GM18519 (cell line): ENCODE measurements around the gene SZT2.
"Not testable (repeated sequence)": the region's sequence is repeated elsewhere in the genome, so short reads cannot be mapped to it uniquely, and the experiment has no call there.

Source experiments
- ATAC-seq: cut with Tn5 transposase; IDR thresholded peaks from one replicate; pipeline ENCODE4 v1.9.1; 2021; ENCODE audit warnings: mild to moderate bottlenecking, moderate library complexity; ENCODE audit not compliant: unreplicated experiment, low FRiP score

SZT2 gene

DNA sequence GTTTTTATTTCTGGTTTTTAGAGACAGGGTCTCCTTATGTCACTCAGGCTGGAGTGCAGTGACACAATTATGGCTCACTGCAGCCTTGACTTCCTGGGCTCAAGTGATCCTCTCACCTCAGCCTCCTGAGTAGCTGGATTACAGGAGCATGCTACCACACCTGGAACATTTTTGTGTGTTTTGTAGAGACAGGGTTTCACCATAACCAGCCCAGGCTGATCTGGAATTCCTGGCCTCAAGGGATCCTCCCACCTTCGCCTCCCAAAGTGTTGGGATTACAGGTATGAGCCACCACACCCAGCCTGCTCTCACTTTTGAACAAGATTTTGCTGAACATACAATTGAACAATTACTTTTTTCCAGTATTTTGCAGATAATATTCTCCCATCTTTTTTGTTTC lies 88.0 kb downstream of the SZT2 start:
- no peak for ATAC-seq

DNA sequence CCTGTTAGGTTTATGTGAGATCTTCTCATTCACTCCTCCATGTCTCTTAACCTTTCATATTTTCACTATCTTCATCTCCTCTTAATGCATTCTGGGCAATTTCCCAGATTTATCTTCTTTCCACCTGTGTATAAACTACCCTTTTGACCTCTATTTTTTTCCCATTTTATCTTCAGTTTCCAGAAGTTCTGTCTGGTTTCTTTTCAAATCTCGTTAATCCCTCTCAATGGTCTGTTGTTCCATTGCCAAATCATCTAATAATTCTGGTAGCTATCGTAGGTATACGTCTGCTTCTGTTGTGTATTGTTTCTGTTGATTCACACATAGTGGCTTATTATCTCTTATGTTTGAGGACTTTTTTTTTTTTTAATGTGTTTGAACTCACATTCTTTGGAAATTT lies 89.7 kb downstream of the SZT2 start:
- ATAC-seq = no peak

DNA sequence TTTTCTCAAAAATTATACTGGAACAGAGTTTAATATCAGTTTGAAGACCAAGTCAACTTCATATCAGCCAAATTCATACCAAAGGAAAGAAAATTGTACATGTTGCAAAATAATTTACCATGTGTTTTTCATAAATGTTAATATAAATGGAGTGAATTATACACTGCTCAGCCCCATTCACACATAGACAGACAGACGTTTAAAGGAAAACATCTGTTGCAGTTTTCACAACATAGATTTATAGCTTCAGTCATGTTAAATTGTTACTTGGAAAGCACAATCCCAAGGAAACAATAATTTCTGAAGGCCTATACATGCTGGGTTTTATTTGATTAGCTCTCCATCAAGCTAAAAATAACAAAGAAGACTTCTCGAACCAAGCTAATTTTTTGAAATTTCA lies 91.8 kb downstream of the SZT2 start:
- ATAC-seq = no peak

DNA sequence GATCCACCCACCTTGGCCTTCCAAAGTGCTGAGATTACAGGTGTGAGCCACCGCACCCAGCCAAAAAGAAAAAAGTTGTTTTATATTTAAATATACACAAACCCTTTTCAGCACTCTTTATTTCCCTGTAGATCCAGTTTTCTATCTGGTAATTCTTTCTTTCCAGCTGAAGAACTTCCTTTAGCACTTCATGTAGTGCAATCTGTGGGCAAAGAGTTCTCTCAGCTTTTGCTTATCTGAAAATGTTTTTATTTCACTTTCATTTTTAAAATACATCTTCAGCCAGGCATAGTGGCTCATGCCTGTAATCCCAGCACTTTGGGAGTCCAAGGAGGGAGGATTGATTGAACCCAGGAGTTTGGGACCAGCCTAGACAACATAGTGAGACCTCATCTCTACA lies 92.5 kb downstream of the SZT2 start:
- ATAC-seq = no peak

DNA sequence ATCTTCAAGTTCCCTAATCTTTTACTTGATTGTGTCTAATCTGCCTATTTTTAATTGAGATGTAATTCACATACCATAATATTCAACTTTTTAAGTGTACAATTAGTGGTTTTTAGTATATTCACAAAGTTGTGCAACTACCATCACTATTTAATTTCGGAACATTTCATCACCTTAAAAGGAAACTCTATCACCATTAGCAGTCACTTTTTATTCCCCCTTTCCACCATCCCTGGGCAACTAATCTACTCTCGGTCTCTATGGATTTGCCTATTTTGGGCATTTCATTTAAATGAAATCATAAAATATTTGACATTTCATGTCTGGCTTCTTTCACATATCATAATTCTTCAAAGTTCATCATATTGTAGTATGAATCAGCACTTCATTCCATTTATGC lies 94.7 kb downstream of the SZT2 start:
- no peak for ATAC-seq

DNA sequence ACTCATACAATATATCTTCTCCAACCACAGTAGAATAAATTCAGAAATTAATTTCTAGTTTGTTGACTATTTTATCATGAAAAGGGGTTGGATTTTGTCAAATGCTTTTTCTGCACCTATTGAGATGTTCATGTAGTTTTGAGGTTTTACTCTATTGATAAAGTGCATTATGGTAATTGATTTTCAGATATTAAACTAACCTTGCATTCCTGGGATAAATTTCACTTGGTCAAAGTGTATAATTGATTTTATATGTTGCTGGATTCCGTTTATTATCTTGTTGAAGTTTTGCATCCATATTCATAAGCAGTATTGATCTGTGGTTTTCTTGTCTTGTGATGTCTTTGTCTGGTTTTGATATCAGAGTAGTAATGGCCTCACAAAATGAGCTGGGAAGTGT lies 98.5 kb downstream of the SZT2 start:
- no peak for ATAC-seq

DNA sequence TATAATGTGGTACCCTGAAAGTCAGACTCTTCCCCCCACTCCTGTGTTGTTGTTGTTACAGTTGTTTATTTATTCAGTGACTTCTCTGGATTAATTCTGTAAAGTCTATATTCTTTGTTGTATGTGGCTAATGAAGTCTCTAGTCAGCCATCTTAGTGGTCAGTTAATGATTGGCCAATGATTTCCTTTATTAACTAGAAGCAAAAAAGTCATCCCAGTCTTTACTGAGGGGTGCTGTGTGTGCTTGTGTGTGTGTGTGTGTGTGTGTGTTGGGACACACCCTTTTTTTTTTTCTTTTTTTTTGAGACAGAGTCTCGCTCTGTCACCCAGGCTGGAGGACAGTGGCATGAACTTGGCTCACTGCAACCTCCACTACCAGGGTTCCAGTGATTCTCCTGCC lies 101.4 kb downstream of the SZT2 start:
- no peak for ATAC-seq

DNA sequence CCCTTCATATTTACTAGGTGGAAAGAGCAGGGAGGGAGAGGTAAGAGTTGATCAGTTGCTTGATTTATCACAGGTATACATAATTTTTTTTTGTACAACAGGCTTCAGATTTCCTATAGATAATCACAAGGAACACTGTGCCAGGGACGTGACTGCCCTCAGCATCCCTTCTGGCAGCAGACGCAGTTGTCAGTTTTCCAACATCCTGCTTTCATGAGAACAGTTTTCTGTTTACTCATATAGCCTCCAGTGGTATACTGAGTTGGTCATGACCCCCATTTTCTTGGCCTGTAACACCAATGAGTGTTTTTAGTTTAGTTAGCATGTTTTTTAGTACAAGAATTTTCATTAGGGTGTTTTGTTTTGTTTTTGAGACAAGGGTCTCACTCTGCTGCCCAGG lies 103.1 kb downstream of the SZT2 start:
- ATAC-seq = no peak

DNA sequence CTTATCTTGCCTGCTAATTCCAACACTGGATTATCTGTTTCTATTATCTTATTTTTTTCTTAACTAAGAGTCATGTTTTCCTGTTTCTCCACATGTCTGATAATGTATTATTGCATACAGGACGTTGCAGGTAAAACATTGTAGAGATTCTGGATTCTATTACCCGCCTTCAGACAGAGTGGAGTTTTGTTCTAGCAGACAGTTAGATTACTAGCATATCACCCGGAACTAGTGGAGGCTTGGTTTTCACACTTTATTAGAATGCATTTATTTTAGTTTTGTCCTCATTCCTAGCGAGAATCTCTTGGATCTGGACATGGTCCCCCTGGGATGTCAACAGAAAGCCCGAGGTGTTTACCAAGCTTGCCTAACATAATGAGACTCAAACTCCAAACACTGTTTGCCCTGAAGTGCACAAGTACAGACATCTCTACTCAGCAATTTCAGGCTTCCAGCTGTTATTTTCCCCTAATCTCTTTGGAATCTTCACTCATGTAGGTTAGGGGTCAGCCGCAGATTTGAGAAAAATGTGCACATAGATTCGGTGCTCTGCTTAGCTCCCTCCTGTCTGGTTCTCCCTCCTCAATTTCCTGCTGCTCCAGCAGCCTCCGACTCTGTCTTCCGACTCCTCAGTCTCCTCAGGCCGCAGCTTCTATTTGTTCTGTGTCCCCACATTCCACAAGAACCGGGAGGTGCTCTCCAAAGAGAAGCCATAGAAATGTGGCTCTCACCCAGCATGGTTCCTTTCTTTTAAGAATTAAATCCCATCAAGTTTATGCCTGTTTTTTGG lies 104.2 kb downstream of the SZT2 start:
- ATAC-seq = no peak

DNA sequence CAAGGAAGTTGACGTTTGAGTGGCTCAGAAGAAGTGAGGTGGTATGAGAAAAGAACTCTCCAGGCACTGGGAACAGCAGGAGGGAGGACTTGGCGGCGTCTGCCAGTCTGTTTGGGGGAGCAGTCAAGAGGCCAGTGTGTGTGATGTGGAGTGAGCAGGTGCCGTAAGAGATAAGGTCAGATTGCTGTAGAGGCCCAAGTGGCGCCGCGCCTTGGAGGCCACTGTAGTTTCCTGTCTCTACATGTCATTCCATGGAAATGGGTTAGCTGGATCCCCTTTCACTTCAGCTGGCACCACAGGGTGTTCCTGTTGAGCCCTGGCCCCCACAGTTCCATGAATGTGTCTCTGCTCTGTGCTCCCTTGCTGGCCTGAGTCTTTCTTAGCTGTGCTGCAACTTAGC lies 105.5 kb downstream of the SZT2 start:
- no peak for ATAC-seq

DNA sequence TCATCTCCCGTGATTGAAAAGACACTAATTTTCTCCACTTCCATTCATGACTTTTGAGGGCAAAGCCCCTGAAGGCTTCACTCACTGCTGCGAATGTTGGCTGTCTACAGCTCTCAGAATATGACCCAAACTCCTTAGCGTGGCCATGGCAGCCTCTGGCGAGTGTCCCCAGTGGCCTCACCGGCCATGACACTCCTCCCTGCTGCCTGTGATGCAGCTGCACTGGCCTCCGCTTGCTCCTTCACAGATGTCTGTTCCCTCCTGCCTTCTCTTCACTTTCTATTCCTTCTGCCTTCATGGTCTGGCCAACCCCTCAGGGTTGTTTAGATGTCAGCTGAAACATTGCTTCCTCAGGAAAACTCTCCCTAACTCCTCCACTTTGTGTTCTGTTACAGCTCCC lies 110.2 kb downstream of the SZT2 start:
- no peak for ATAC-seq

DNA sequence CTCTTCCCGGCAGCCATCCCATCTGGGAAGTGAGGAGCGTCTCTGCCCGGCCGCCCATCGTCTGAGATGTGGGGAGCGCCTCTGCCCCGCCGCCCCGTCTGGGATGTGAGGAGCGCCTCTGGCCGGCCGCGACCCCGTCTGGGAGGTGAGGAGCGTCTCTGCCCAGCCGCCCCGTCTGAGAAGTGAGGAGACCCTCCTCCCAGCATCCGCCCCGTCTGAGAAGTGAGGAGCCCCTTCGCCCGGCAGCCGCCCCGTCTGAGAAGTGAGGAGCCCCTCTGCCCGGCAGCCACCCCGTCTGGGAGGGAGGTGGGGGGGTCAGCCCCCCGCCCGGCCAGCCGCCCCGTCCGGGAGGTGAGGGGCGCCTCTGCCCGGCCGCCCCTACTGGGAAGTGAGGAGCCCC lies 112.1 kb downstream of the SZT2 start:
- ATAC-seq = not testable (repeated sequence)

DNA sequence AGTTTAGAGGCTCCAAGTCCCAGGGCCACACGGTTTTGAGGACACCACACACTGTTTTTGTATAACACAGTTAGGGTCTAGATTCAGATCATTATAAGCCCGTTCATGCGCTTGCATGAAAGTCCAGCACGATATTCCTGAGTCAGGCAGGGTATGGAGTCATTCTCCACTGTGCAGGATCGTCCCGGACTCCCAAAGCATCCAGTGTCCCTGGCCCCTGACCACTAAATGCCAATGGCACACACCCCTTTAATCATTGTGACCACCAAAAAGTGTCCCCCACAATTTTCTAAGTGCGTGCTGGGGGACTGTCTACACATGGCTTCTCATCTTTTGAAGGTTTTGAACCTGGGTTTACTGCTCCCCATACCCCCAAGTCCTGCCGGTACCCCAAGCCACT lies 113.8 kb downstream of the SZT2 start:
- ATAC-seq = no peak
